ENCODE data around the gene AGPAT3. TPM values are rescaled to one million over a fixed set of nuclear protein-coding genes. Genes with fewer than 3 reads are reported as not detected.

The AGPAT3 gene
- polyA plus RNA-seq, 1 donor = 83.0 TPM

DNA sequence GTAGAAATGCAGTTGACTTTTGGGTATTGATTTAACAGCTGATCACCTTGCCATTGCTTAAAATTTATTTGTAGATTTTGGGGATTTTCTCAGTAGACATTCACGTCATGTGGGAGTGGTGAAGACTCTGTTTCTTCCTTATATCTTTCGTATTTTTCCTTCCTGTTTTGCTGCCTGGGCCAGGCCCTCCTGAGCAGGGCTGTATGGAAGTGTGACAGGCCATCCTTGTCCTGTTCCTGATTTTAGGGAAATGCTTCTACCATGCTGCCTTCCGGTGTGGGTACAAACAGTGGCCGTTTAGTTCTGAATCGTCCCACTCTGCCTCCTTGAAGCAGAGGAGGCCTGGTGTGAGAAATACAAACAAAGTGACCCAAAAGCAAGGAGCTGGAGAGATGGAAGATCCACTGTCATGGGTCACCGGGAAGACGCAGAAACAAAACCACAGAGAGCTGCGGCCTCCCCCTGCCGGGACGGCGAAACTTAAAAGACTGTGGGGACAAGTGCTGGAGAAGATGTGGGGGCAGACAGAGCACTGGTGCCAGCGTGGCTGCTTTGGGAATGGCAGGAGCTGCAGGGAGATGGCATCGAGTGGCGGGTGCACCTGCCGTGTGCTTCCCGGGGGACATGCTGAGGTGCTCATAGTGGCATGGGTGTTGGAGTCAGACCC, 7.6 kb downstream of the AGPAT3 start:
- Histone ChIP-seq H3K4me1 (ENCODE audit: control insufficient read depth, insufficient read depth, low read length) (peaks cover 19% of the 10 kb centered on the region), H3K9me3 (ENCODE audit: control insufficient read depth, low read depth, low read length) (no peaks in the 10 kb centered on the region), H3K36me3 (ENCODE audit: control insufficient read depth, insufficient read depth, low read length) (peaks cover 26% of the 10 kb centered on the region), H3K4me3 (ENCODE audit: low read length) (no peak overlapping the region), H3K27ac (ENCODE audit: low read length) (no peak overlapping the region), H3K27me3 (ENCODE audit: control insufficient read depth, insufficient read depth, low read length) (no peaks in the 10 kb centered on the region)
- DNase-seq = no peak
- WGBS (ENCODE audit: insufficient coverage, low lambda C conversion rate) = 100% methylated on average over 1 of the region's 16 CpGs

GRCh38 chr21:43873673-43874072, 8.7 kb downstream of the AGPAT3 start:
- no peak overlapping the region for H3K27ac ChIP-seq (ENCODE audit: low read length)
- no peaks in the 10 kb centered on the region for H3K27me3 ChIP-seq (ENCODE audit: control insufficient read depth, insufficient read depth, low read length)
- peaks cover 11% of the 10 kb centered on the region for H3K4me1 ChIP-seq (ENCODE audit: control insufficient read depth, insufficient read depth, low read length)
- WGBS (ENCODE audit: insufficient coverage, low lambda C conversion rate) = 100% methylated on average over 1 of the region's 1 CpG
- no peaks in the 10 kb centered on the region for H3K9me3 ChIP-seq (ENCODE audit: control insufficient read depth, low read depth, low read length)
- H3K36me3 ChIP-seq (ENCODE audit: control insufficient read depth, insufficient read depth, low read length) = peaks cover 26% of the 10 kb centered on the region
- DNase-seq = no peak
- H3K4me3 ChIP-seq (ENCODE audit: low read length) = no peak overlapping the region

- peaks cover 5% of the 10 kb centered on the region for H3K4me1 ChIP-seq (ENCODE audit: control insufficient read depth, insufficient read depth, low read length)
- no peak overlapping the region for H3K27ac ChIP-seq (ENCODE audit: low read length)
- DNase-seq = no peak
- H3K36me3 ChIP-seq (ENCODE audit: control insufficient read depth, insufficient read depth, low read length) = peaks cover 27% of the 10 kb centered on the region
- H3K9me3 ChIP-seq (ENCODE audit: control insufficient read depth, low read depth, low read length) = no peaks in the 10 kb centered on the region
- WGBS (ENCODE audit: insufficient coverage, low lambda C conversion rate) = 67% methylated on average over 3 of the region's 12 CpGs
- no peaks in the 10 kb centered on the region for H3K27me3 ChIP-seq (ENCODE audit: control insufficient read depth, insufficient read depth, low read length)
- H3K4me3 ChIP-seq (ENCODE audit: low read length) = no peak overlapping the region
These were observed 9.2 kb downstream of the AGPAT3 start for GRCh38 chr21:43874085-43874805.

DNA sequence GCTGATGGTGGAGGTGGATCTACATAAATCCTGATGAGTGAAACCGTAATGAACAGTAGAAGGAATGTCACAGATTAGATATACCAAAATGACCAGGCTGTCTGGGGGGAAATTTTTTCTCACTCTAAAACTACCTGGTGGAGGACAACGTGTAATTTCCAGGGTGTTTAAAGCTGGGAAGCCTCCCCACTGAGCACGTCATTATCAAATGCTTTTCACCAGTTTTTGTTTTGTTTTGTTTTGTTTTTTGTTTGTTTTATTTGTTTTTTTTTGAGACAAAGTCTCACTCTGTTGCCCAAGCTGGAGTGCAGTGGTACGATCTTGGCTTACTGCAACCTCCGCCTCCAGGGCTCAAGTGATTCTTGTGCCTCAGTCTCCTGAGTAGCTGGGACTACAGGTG, 11.6 kb downstream of the AGPAT3 start:
- Histone ChIP-seq H3K36me3 (ENCODE audit: control insufficient read depth, insufficient read depth, low read length) (peaks cover 18% of the 10 kb centered on the region), H3K27ac (ENCODE audit: low read length) (no peak overlapping the region), H3K27me3 (ENCODE audit: control insufficient read depth, insufficient read depth, low read length) (no peaks in the 10 kb centered on the region), H3K9me3 (ENCODE audit: control insufficient read depth, low read depth, low read length) (no peaks in the 10 kb centered on the region), H3K4me3 (ENCODE audit: low read length) (no peak overlapping the region), H3K4me1 (ENCODE audit: control insufficient read depth, insufficient read depth, low read length) (peaks cover 16% of the 10 kb centered on the region)
- WGBS (ENCODE audit: insufficient coverage, low lambda C conversion rate) = 67% methylated on average over 1 of the region's 5 CpGs
- DNase-seq = no peak

DNA sequence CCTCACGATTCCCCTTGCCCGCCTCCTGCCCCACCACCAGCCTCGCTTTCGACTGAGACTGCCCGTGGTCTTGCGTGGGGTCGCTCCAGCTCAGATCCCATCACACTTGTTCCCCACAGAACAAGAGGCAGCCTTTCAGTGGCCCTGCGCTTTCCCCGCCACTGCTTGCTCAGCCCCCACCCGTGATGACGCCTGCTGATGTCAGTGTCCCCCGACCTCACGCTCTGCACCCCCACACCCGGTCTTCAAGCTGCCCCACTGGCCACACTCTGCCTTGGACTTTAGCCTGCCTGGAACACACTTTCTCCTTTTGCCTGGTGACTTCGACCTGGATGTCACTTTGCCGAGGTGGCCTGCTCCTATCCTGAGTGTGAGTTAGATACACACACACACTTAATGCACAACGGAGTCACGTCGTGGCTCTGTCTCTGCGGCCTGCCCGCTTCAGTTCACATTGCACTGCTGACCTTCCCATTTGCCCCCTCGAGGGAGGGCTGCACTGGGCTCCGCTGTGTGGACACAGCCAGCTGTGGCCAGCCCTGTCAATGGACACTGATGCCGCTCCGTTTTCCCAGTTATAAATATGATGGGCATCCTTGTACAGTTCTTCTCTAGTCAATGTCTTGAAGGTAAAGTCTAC, 13.0 kb downstream of the AGPAT3 start:
- peaks cover 16% of the 10 kb centered on the region for H3K36me3 ChIP-seq (ENCODE audit: control insufficient read depth, insufficient read depth, low read length)
- no peak for DNase-seq
- H3K4me3 ChIP-seq (ENCODE audit: low read length) = no peak overlapping the region
- H3K27ac ChIP-seq (ENCODE audit: low read length) = no peak overlapping the region
- no CpG with 5 or more reads among the region's 25 CpGs for WGBS (ENCODE audit: insufficient coverage, low lambda C conversion rate)
- no peaks in the 10 kb centered on the region for H3K9me3 ChIP-seq (ENCODE audit: control insufficient read depth, low read depth, low read length)
- peaks cover 30% of the 10 kb centered on the region for H3K4me1 ChIP-seq (ENCODE audit: control insufficient read depth, insufficient read depth, low read length)
- no peaks in the 10 kb centered on the region for H3K27me3 ChIP-seq (ENCODE audit: control insufficient read depth, insufficient read depth, low read length)

DNA sequence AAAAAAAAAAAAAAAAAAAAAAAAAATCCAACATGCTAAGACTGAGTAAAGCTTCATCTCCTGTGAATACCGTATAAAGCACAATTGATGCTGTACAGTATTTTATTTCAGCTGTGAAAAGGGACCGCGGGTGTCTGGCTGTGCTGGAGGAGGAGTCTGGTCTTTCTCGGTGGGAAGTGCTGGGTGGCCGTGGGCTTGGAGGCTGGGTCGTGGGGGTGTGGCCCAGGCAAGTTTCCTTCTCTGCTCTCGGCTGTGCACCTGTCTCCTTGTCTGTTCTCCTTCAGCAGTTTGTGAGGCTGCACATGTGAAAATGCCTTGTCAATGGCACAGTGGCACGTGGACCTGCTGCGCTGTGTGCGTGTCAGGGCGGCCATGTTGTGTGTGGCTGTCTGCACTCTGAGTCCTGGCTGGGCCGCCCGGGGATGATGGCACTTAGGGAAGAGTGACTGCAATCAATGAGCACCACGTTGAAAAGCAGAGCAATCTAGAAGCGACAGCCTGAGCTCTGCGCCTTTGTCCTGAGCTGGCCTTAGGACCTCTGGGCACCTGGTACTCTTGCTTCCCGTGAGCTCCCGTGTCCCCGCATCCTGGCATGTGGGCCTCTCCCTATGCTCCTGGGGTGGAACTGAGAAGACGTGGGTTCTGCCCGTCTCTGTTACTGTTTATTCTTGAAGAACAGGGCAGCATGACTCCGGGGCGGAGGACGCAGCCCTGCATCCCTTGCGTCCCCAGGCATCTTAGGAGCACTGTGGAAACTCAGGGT, 14.5 kb downstream of the AGPAT3 start:
- Histone ChIP-seq H3K4me3 (ENCODE audit: low read length) (no peak overlapping the region), H3K27ac (ENCODE audit: low read length) (no peak overlapping the region), H3K27me3 (ENCODE audit: control insufficient read depth, insufficient read depth, low read length) (no peaks in the 10 kb centered on the region), H3K36me3 (ENCODE audit: control insufficient read depth, insufficient read depth, low read length) (peaks cover 15% of the 10 kb centered on the region), H3K9me3 (ENCODE audit: control insufficient read depth, low read depth, low read length) (no peaks in the 10 kb centered on the region), H3K4me1 (ENCODE audit: control insufficient read depth, insufficient read depth, low read length) (peaks cover 42% of the 10 kb centered on the region)
- no peak for DNase-seq
- no CpG with 5 or more reads among the region's 25 CpGs for WGBS (ENCODE audit: insufficient coverage, low lambda C conversion rate)

DNA sequence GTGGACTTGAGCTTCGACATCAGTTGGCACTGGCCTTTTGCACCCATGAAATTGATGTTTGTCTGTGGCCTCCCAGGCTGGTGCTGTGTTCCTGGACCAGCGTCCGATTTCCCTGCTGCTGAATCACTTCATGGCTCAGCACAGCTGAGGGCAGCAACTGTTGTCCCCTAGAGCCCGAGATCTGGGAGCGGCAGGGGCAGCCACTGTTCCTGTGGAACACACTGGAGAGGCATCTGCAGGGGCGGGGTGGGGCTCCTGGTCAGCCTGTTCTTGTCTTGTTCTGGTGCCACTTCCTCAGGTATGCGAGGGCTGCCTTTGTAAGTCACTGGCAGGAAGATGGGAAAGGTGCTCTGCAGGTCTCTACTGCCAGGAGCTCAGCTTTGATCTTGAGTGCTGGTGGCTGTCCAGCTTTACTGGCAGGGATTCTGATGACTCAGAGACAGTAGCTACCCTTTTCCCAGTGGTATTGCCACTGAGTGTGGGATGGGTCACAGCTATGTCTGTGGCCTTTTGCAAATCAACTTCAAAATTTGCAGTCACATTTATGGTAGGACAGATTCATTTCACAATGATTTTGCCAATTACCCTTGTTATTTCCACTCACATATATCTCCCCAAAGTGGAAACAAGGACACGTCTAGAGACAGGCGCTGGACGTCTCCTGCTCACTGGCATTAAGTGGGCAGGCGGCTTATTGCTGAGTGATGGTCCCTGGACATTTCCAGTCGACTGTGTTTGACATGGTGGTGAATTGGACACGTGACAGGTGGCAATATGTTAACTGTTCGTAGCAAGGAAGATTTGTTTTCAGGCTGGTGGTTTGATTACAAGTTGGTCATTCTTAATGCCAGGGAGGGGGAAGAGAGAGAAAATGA, 15.3 kb downstream of the AGPAT3 start:
- DNase-seq = peak in 1 of 2 donors; percentile 35

GRCh38 chr21:43881283-43881682, 16.3 kb downstream of the AGPAT3 start:
- 100% methylated on average over 3 of the region's 6 CpGs for WGBS (ENCODE audit: insufficient coverage, low lambda C conversion rate)

More for the DNA sequence above, 15.3 kb downstream of the AGPAT3 start:
- H3K27me3 ChIP-seq (ENCODE audit: control insufficient read depth, insufficient read depth, low read length) = no peaks in the 10 kb centered on the region
- no peak overlapping the region for H3K4me3 ChIP-seq (ENCODE audit: low read length)
- peak overlapping the region; percentile 31 for H3K27ac ChIP-seq (ENCODE audit: low read length)
- peaks cover 15% of the 10 kb centered on the region for H3K36me3 ChIP-seq (ENCODE audit: control insufficient read depth, insufficient read depth, low read length)
- no peaks in the 10 kb centered on the region for H3K9me3 ChIP-seq (ENCODE audit: control insufficient read depth, low read depth, low read length)
- WGBS (ENCODE audit: insufficient coverage, low lambda C conversion rate) = 52% methylated on average over 5 of the region's 14 CpGs
- peaks cover 49% of the 10 kb centered on the region for H3K4me1 ChIP-seq (ENCODE audit: control insufficient read depth, insufficient read depth, low read length)

GRCh38 chr21:43881935-43882334, 16.9 kb downstream of the AGPAT3 start:
- DNase-seq = peak; percentile 52 to 72
- no CpG with 5 or more reads among the region's 8 CpGs for WGBS (ENCODE audit: insufficient coverage, low lambda C conversion rate)
- Histone ChIP-seq H3K4me3 (ENCODE audit: low read length) (no peak overlapping the region), H3K36me3 (ENCODE audit: control insufficient read depth, insufficient read depth, low read length) (peaks cover 15% of the 10 kb centered on the region), H3K9me3 (ENCODE audit: control insufficient read depth, low read depth, low read length) (no peaks in the 10 kb centered on the region), H3K27me3 (ENCODE audit: control insufficient read depth, insufficient read depth, low read length) (no peaks in the 10 kb centered on the region), H3K27ac (ENCODE audit: low read length) (peak overlapping the region; percentile 89), H3K4me1 (ENCODE audit: control insufficient read depth, insufficient read depth, low read length) (peaks cover 55% of the 10 kb centered on the region)

More at GRCh38 chr21:43881283-43881682, 16.3 kb downstream of the AGPAT3 start:
- no peaks in the 10 kb centered on the region for H3K9me3 ChIP-seq (ENCODE audit: control insufficient read depth, low read depth, low read length)
- peaks cover 15% of the 10 kb centered on the region for H3K36me3 ChIP-seq (ENCODE audit: control insufficient read depth, insufficient read depth, low read length)
- H3K27me3 ChIP-seq (ENCODE audit: control insufficient read depth, insufficient read depth, low read length) = no peaks in the 10 kb centered on the region
- H3K27ac ChIP-seq (ENCODE audit: low read length) = no peak overlapping the region
- H3K4me1 ChIP-seq (ENCODE audit: control insufficient read depth, insufficient read depth, low read length) = peaks cover 55% of the 10 kb centered on the region
- no peak overlapping the region for H3K4me3 ChIP-seq (ENCODE audit: low read length)
- no peak for DNase-seq
